GM18499 (cell line): ENCODE results near the gene STK25.
"Not testable (repeated sequence)": the region's sequence is repeated elsewhere in the genome, so short reads cannot be mapped to it uniquely, and the experiment has no call there.

Source experiments
- ATAC-seq: cut with Tn5 transposase; IDR thresholded peaks from one replicate; pipeline ENCODE4 v1.9.1; 2021; ENCODE audit warnings: moderate number of reproducible peaks; ENCODE audit not compliant: insufficient read depth, unreplicated experiment

Gene STK25

GRCh38 chr2:241514986-241515737 lies 6.8 kb upstream of the STK25 start:
- no peak for ATAC-seq

- ATAC-seq, result no peak
Measured at GRCh38 chr2:241514553-241514952, 6.2 kb upstream of the STK25 start.

DNA sequence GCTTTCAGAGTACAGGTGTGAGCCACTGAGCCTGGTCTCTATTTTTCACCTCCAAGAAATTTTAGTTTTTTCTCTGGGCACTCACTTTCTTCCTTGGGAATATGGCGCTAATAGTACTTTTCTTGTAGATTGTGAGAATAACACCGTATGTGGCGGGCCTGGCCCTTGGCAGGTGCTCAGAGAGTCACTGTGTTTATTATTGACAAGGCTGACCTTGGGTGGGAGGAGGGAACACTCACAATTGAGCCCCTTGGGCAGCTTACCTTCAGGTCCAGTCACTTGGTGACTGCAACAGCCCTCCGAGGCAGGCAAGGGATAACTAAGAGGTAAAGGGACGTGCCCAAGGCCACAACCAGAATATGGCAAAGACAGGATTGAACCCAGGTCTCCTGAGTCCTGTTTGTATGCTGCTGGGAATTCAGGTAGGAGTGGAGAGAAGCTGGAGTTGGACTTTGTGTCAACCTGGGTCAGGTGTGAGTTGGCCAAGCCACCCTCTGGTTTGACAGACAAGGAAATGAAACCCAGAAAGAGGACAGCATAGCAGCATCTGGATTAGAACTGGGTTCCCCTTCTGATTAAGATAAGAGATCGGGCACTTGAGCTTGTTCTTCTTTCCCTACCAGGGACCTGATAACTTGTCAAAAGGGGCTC lies 2.8 kb upstream of the STK25 start:
- ATAC-seq, result no peak

DNA sequence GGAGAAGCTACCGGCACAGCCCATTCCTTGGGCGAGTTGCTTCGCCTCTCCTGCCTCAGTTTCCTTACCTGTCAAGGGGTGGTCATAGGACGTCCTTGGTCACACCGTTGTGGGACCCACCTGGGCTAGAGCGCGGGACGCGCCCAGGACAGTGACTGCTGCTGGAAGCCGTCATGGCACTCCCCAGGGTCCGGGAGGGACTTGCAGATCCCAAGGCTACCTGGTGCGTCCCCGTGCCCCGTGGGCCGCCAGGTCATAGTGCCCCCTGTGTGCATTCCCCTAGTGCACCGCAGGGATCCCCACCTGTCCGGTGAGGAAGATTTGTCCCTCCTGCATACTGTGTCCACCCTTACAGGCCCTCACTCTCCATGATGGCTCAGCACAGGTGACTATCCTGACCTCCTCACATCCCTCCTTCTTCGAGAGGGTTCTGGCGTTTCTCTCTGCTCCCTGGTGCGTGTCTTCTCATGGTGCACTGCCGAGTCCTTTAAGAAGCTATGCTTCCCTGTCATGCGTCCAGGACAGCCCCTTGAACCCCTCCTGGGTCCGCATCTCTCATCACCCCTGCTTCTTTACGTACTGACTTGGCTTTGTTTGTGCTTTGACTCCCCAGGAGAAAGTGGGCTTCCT lies 886 bp upstream of the STK25 start:
- no peak for ATAC-seq

DNA sequence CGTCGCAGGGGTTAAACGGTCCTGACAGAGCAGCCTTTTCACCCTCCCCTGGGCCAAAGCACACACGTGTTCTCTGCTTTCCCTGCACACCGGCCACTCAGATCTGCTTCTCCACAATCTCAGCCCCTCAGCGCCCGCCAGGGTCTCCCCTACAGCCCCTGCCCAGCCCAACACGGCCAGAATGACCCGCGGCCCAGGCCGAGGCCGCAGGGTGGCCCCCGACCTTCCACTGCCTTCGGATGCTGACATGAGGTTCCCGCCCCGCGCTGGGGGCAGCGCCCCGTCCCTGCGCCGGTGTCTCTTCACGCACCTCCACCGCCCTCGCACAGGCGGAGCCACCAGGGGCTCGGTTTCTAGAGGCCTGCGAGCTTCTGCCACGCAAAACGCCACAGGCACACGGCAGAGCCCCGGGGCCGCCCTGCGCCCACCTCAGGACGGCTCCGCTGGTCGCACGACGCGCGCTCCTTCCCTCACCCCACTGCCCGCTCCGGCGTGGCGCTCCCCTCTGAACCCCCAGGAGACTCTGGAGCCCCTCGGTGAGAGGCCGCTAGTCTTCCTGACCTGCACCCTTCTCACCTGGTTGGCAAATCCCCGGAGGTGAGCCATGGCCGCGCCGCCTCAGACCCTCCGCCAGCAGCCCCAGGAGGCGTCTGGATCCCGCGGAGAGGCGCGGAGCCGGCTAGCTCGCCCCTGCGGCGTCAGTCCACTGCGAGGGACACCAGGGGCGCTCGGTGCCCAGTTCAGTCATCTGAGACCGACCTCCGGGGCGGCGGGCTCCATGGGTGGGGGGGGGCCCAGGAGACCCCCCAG lies 749 bp downstream of the STK25 start:
- ATAC-seq, result no peak

DNA sequence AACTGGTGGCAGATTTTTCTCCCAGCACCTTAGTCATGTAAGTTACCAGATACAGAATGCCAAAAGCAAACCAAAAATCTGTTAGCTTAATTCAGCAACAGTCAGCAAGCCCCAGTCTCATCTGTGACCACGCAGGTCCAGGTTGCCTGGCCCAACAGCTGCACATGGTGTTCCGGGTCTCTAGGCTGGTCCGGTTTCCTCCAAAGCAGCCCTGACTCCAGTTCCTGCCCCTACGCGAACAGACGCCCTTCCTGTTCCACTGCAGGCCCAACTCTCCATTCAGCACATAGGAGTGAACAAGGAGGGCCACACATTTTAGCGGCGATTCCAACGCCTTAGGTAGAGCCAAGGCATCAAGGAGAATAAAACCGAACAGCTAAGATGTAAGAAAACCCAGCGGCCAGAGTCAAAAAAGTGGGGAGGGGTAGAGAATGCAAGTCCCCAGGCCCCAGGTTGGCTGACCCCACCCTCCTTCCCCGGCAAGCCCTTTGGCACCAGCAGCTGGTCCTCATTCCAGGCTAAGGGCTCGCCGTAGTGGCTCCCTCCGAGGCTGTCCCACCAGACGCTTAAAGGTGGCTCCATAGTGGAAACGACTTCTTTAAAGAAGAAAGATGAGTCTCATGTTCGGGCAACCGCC lies 1.5 kb downstream of the STK25 start:
- ATAC-seq, result no peak

DNA sequence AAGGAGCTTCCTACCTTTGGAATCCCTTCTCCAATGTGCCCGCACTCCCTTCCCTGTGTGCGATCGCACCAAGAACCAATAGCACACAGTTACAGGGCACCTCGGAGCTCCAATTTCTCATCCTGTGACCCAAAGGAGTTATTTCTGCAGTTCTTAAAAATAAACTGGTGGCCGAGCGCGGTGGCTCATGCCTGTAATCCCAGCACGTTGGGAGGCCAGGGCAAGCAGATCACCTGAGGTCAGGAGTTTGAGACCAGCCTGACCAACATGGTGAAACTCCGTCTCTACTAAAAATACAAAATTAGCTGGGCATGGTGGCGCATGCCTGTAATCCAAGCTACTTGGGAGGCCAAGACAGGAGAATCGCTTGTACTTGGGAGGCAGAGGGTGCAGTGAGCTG lies 2.1 kb downstream of the STK25 start:
- not testable (repeated sequence) for ATAC-seq

GRCh38 chr2:241505781-241506201 lies 2.6 kb downstream of the STK25 start:
- no peak for ATAC-seq

- ATAC-seq, result no peak
Measured at GRCh38 chr2:241505086-241505780, 3.2 kb downstream of the STK25 start.

GRCh38 chr2:241503776-241504392 lies 4.5 kb downstream of the STK25 start:
- ATAC-seq, result no peak

DNA sequence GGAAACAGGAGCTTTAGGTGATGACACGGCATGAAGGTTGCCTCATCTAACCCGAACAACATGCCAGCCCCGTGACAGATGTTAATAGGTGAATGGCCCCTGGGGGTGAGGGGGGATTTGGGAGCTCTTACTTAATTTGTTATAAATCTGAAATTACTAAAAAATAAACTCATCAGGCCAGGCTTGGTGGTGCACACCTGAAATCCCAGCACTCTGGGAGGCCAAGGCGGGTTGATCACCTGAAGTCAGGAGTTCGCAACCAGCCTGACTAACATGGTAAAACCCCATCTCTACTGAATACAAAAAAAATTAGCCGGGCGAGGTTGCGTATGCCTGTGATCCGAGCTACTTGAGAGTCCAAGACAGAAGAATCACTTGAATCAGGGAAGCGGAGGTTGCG lies 6.1 kb downstream of the STK25 start:
- no peak for ATAC-seq

GRCh38 chr2:241501551-241501950 lies 6.8 kb downstream of the STK25 start:
- no peak for ATAC-seq

- no peak for ATAC-seq
Measured at GRCh38 chr2:241501099-241501541, 7.3 kb downstream of the STK25 start.

- ATAC-seq, result no peak
Measured at GRCh38 chr2:241500431-241500975, 7.9 kb downstream of the STK25 start.

DNA sequence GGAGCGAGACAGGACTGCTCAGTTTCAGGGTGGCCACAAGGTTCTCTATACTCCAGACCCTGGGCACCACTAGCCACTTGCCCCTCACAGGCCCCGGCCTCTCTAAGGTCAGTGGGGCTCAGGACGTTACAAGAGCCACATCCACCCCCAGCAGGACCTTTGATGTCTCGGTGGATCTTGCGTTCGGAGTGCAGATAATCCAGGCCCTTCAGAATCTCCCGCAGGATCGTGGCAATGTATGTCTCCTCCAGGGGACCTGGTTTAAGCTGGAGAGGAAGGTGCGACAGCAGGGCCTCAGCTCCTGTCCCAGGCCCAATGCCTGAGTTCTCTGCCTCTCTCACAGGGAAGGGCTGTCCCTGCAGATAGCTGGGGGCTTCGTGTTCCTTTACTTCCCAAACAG lies 8.4 kb downstream of the STK25 start:
- no peak for ATAC-seq

DNA sequence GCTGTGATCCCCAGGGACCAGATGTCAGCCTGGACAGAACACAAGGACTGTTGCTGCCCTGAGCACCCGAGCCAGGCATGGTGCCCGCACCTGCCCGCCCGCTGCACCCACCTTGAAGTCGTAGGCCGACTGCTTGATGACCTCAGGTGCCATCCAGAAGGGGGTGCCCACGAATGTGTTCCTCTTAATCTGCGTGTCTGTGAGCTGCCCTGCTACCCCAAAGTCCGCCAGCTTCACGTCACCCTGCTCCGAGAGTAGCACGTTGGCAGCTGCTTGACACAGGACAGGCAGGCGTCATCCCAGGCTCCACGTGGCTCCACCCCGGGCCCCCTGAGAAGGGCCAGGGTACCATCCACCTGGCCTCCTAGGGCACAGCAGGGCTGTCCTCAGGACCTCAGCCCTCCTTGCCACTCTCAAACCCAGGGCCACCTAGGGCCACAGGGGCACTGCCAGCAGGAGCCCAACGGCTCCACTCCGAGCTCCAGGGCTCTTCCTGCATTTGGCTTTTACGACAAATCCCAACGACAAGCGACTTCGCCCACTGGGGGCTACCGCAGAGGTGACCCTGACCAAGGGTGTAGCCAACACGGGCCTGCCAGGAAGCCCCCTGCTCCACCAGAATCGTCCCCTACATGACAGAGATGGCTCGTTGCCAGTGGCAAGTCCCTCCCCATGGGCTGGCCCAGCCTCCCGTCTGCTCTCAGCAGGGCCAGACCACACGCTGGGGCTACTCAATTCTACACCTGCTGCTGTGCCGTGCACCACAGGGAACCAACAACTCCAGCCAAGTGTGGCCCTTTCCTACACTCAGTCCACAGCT lies 9.0 kb downstream of the STK25 start:
- ATAC-seq, result no peak

- no peak for ATAC-seq
Measured at GRCh38 chr2:241498115-241499070, 10.0 kb downstream of the STK25 start.
